Gastroesophageal sphincter (tissue), 3 donors: ENCODE data around the gene KYAT1.
"Not testable (repeated sequence)": the region's sequence is repeated elsewhere in the genome, so short reads cannot be mapped to it uniquely, and the experiment has no call there.

Experiments used
- CTCF ChIP-seq, 4 experiments: fragments of 200-600 bp in 2 of 4; fragments of 450-650 bp in 2 of 4; sonication (generic) in 1 of 4; IDR thresholded peaks; one replicate each; pipeline ENCODE4 v1.5.1; 2017 to 2019; ENCODE audit warnings: antibody characterized with exemption in 4 of 4, mild to moderate bottlenecking in 2 of 4, moderate library complexity in 2 of 4
- EP300 ChIP-seq: sonication (generic); formaldehyde crosslinking; IDR thresholded peaks from one replicate; pipeline ENCODE4 v1.6.1; 2017; ENCODE audit warnings: antibody characterized with exemption, mild to moderate bottlenecking

DNA sequence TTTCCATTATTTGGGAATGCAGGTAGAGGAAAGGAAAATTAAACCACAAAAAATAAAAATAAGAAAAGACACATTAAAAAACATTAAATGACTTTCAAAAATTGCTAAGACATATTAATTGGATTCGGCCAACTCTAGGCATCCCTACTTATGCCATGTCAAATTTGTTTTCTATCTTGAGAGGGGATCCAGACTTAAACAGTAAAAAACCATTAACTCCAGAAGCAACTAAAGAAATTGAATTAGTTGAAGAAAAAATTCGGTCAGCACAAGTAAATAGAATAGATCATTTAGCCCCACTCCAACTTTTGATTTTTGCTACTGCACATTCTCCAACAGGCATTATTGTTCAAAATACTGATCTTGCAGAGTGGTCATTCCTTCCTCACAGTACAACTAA lies 29.1 kb downstream of the KYAT1 start:
- TF ChIP-seq CTCF (IDR thresholded peaks at IDR 0.05); EP300: not testable (repeated sequence)
